ENCODE measurements around the gene UMAD1. TPM values are rescaled to one million over a fixed set of nuclear protein-coding genes. Genes with fewer than 3 reads are reported as not detected.

UMAD1 gene
- total RNA-seq, 1 donor from 2014 or later: 16.4 TPM

GRCh38 chr7:7848892-7849291, 208.3 kb downstream of the UMAD1 start:
- H3K27ac ChIP-seq (replicated peaks): no peak overlapping the region
- H3K4me1 ChIP-seq: peaks cover 2% of the 10 kb centered on the region
- no peak for TF ChIP-seq CTCF (IDR thresholded peaks at IDR 0.05; ENCODE audit: borderline replicate concordance)
- no peaks in the 10 kb centered on the region for H3K9me3 ChIP-seq (replicated peaks)
- no peak overlapping the region for H3K4me3 ChIP-seq
- no peaks in the 10 kb centered on the region for H3K27me3 ChIP-seq (ENCODE audit: low read depth)
- no peaks in the 10 kb centered on the region for H3K36me3 ChIP-seq
- intact Hi-C loops (cut with micrococcal nuclease): no loop called here
- DNase-seq: no peak

GRCh38 chr7:7850150-7850549, 209.6 kb downstream of the UMAD1 start:
- no peaks in the 10 kb centered on the region for H3K27me3 ChIP-seq (ENCODE audit: low read depth)
- H3K4me3 ChIP-seq: no peak overlapping the region
- H3K36me3 ChIP-seq: peaks cover 7% of the 10 kb centered on the region
- no peaks in the 10 kb centered on the region for H3K4me1 ChIP-seq
- DNase-seq: no peak
- intact Hi-C loops (cut with micrococcal nuclease): no loop called here
- H3K9me3 ChIP-seq (replicated peaks): peaks cover 8% of the 10 kb centered on the region
- no peak for TF ChIP-seq CTCF (IDR thresholded peaks at IDR 0.05; ENCODE audit: borderline replicate concordance)
- H3K27ac ChIP-seq (replicated peaks): no peak overlapping the region

- no peak overlapping the region for H3K27ac ChIP-seq (replicated peaks)
- intact Hi-C loops (cut with micrococcal nuclease): no loop called here
- peaks cover 16% of the 10 kb centered on the region for H3K9me3 ChIP-seq (replicated peaks)
- H3K27me3 ChIP-seq (ENCODE audit: low read depth): no peaks in the 10 kb centered on the region
- no peaks in the 10 kb centered on the region for H3K4me1 ChIP-seq
- H3K36me3 ChIP-seq: peaks cover 9% of the 10 kb centered on the region
- DNase-seq: no peak
- no peak overlapping the region for H3K4me3 ChIP-seq
- TF ChIP-seq CTCF (IDR thresholded peaks at IDR 0.05; ENCODE audit: borderline replicate concordance): no peak
Measured at GRCh38 chr7:7851381-7851780, 210.8 kb downstream of the UMAD1 start.

- TF ChIP-seq CTCF (IDR thresholded peaks at IDR 0.05; ENCODE audit: borderline replicate concordance): no peak
- Histone ChIP-seq H3K4me1 (peaks cover under 1% of the 10 kb centered on the region), H3K27me3 (ENCODE audit: low read depth) (no peaks in the 10 kb centered on the region), H3K4me3 (no peak overlapping the region), H3K36me3 (peaks cover 9% of the 10 kb centered on the region), H3K9me3 (replicated peaks) (peaks cover 16% of the 10 kb centered on the region), H3K27ac (replicated peaks) (no peak overlapping the region)
- no peak for DNase-seq
- intact Hi-C loops (cut with micrococcal nuclease): no loop called here
Measured at GRCh38 chr7:7851991-7852390, 211.4 kb downstream of the UMAD1 start.

- no peak for TF ChIP-seq CTCF (IDR thresholded peaks at IDR 0.05; ENCODE audit: borderline replicate concordance)
- Histone ChIP-seq H3K36me3 (peaks cover 9% of the 10 kb centered on the region), H3K9me3 (replicated peaks) (peaks cover 16% of the 10 kb centered on the region), H3K4me3 (no peak overlapping the region), H3K27ac (replicated peaks) (no peak overlapping the region), H3K4me1 (peaks cover 26% of the 10 kb centered on the region), H3K27me3 (ENCODE audit: low read depth) (no peaks in the 10 kb centered on the region)
- DNase-seq: no peak
- intact Hi-C loops (cut with micrococcal nuclease): no loop called here
Measured at GRCh38 chr7:7857143-7857583, 216.6 kb downstream of the UMAD1 start.

GRCh38 chr7:7858559-7858958, 218.0 kb downstream of the UMAD1 start:
- intact Hi-C loops (cut with micrococcal nuclease): no loop called here
- Histone ChIP-seq H3K4me1 (peaks cover 26% of the 10 kb centered on the region), H3K9me3 (replicated peaks) (peaks cover 16% of the 10 kb centered on the region), H3K36me3 (peaks cover 9% of the 10 kb centered on the region), H3K27me3 (ENCODE audit: low read depth) (no peaks in the 10 kb centered on the region), H3K4me3 (no peak overlapping the region), H3K27ac (replicated peaks) (no peak overlapping the region)
- no peak for TF ChIP-seq CTCF (IDR thresholded peaks at IDR 0.05; ENCODE audit: borderline replicate concordance)
- no peak for DNase-seq
